HCT116 (cell line): Measurements from ENCODE around the gene SLC27A3. TPM values are rescaled to one million over a fixed set of nuclear protein-coding genes. Genes with fewer than 3 reads are reported as not detected.

ENCODE experiments used
- ATAC-seq: fragments of 200-7000 bp; cut with Tn5 transposase; 2 replicates; pipeline ENCODE4 v1.9.1; 2020; ENCODE audit warnings: mild to moderate bottlenecking, moderate library complexity
- BruUV-seq: library from RNA; stranded (reverse); fragments of 400-500 nt; replicated peaks from 2 replicates; lab custom pipeline; 2021; lab: Mats Ljungman, UMichigan
- CTCF ChIA-PET: fragments of 300-600 bp; sonication (Branson Sonifier 250); formaldehyde crosslinking; loops from one replicate; lab custom pipeline; 2021; ENCODE audit warnings: antibody characterized with exemption; lab: Charles Lee
- POLR2A ChIA-PET: fragments of 300-600, 350-600 bp; sonication (Branson Sonifier 250); formaldehyde crosslinking; loops from one replicate; lab custom pipeline; 2021; ENCODE audit warnings: antibody characterized with exemption; lab: Charles Lee
- RAD21 ChIA-PET, 2 experiments: fragments of 300-600 bp; sonication (Branson Sonifier 250); formaldehyde crosslinking; loops; one replicate each; lab custom pipeline; 2023; ENCODE audit warnings: low total read pairs in 2 of 2; ENCODE audit not compliant: uncharacterized antibody in 2 of 2, unreplicated experiment in 2 of 2, low non-redundant PET in 1 of 2; lab: Charles Lee
- DNase-seq: peaks from one replicate; pipeline ENCODE4 v3.0.0-alpha.2; 2010; ENCODE audit warnings: low read depth, low spot score
- H2AFZ ChIP-seq: fragments of 200-600 bp; shearing (Covaris generic), sonication (generic); 2 replicates; pipeline ENCODE4 v1.6.1; 2017; ENCODE audit warnings: low read depth, mixed run types, mixed read lengths, antibody characterized with exemption, low read length; ENCODE audit not compliant: poor library complexity, severe bottlenecking
- H3K27ac ChIP-seq: 2 replicates; pipeline ENCODE4 v1.5.1; 2012; ENCODE audit warnings: low read depth, low read length
- H3K27me3 ChIP-seq: fragments of 200-600 bp; sonication (generic); 2 replicates; pipeline ENCODE4 v1.6.1; 2016; ENCODE audit warnings: mixed run types, low read length, mixed read lengths; ENCODE audit not compliant: insufficient read depth
- H3K36me3 ChIP-seq, 2 experiments: fragments of 200-500 bp in 1 of 2; fragments of 200-600 bp in 1 of 2; sonication (Bioruptor generic) in 1 of 2; sonication (generic) in 1 of 2; 2 replicates each; pipeline versions ENCODE4 v1.5.1 to v1.6.1; 2014 to 2016; ENCODE audit warnings: low read length in 2 of 2, inconsistent platforms in 1 of 2, mixed read lengths in 1 of 2, mixed run types in 1 of 2; ENCODE audit not compliant: insufficient read depth in 2 of 2, control insufficient read depth in 1 of 2
- H3K4me1 ChIP-seq, 2 experiments: fragments of 200-600 bp in 1 of 2; sonication (generic) in 1 of 2; 2 replicates each; pipeline versions ENCODE4 v1.5.1 to v1.6.1; 2012 to 2017; ENCODE audit warnings: low read length in 2 of 2, inconsistent platforms in 1 of 2, mild to moderate bottlenecking in 1 of 2, mixed read lengths in 1 of 2, mixed run types in 1 of 2, moderate library complexity in 1 of 2; ENCODE audit not compliant: insufficient read depth in 2 of 2, control insufficient read depth in 1 of 2
- H3K4me2 ChIP-seq: fragments of 200-600 bp; sonication (generic); 2 replicates; pipeline ENCODE4 v1.6.1; 2017; ENCODE audit warnings: mixed run types, low read length, mixed read lengths
- H3K4me3 ChIP-seq, 2 experiments: fragments of 200-600 bp in 1 of 2; sonication (generic) in 1 of 2; replicated peaks in 1 of 2; 2 replicates each; pipeline ENCODE4 v1.5.1; 2011 to 2016; ENCODE audit warnings: low read length in 2 of 2, control low read depth in 1 of 2, low read depth in 1 of 2, mild to moderate bottlenecking in 1 of 2, mixed read lengths in 1 of 2, mixed run types in 1 of 2
- H3K79me2 ChIP-seq: fragments of 200-600 bp; sonication (generic); 2 replicates; pipeline ENCODE4 v1.6.1; 2017; ENCODE audit warnings: mild to moderate bottlenecking, mixed run types, low read length, moderate library complexity, mixed read lengths; ENCODE audit not compliant: insufficient read depth
- H3K9ac ChIP-seq: fragments of 200-600 bp; sonication (generic); 2 replicates; pipeline ENCODE4 v1.6.1; 2016; ENCODE audit warnings: low read length, mixed read lengths
- H3K9me2 ChIP-seq: fragments of 200-600 bp; sonication (generic), shearing (Covaris generic); 2 replicates; pipeline ENCODE4 v1.6.1; 2017; ENCODE audit warnings: mixed run types, mild to moderate bottlenecking, moderate library complexity; ENCODE audit not compliant: insufficient read depth
- H3K9me3 ChIP-seq, 2 experiments: fragments of 200-500 bp in 1 of 2; fragments of 200-600 bp in 1 of 2; sonication (Bioruptor generic) in 1 of 2; sonication (generic) in 1 of 2; 2 replicates each; pipeline ENCODE4 v1.6.1; 2014 to 2017; ENCODE audit warnings: low read length in 2 of 2, mixed read lengths in 2 of 2, inconsistent platforms in 1 of 2, low read depth in 1 of 2, mild to moderate bottlenecking in 1 of 2, mixed run types in 1 of 2, moderate library complexity in 1 of 2; ENCODE audit not compliant: control insufficient read depth in 1 of 2, insufficient read depth in 1 of 2
- H4K20me1 ChIP-seq: fragments of 200-600 bp; sonication (generic), shearing (Covaris generic); 2 replicates; pipeline ENCODE4 v1.6.1; 2017; ENCODE audit warnings: mixed run types, mild to moderate bottlenecking, moderate library complexity; ENCODE audit not compliant: insufficient read depth
- ATF3 ChIP-seq: IDR thresholded peaks from 2 replicates; pipeline ENCODE4 v1.6.1; 2012
- CBX3 ChIP-seq: IDR thresholded peaks from 2 replicates; pipeline ENCODE4 v1.6.1; 2012; ENCODE audit warnings: low read depth
- CEBPB ChIP-seq: IDR thresholded peaks from 2 replicates; pipeline ENCODE4 v1.6.1; 2012; ENCODE audit warnings: low read depth
- CTCF ChIP-seq, 3 experiments: fragments of 200-600 bp in 1 of 3; sonication (generic) in 1 of 3; IDR thresholded peaks in 2 of 3; conservative IDR thresholded peaks in 1 of 3; 2 replicates each; pipeline ENCODE4 v1.5.1; 2012 to 2017; ENCODE audit warnings: low read depth in 2 of 3, low read length in 2 of 3, antibody characterized with exemption in 1 of 3, borderline replicate concordance in 1 of 3, control low read depth in 1 of 3, mild to moderate bottlenecking in 1 of 3, mixed read lengths in 1 of 3, mixed run types in 1 of 3, moderate library complexity in 1 of 3; ENCODE audit not compliant: insufficient read depth in 1 of 3
- EGR1 ChIP-seq: IDR thresholded peaks from 2 replicates; pipeline ENCODE4 v1.6.1; 2012; ENCODE audit warnings: low read depth
- ELF1 ChIP-seq: IDR thresholded peaks from 2 replicates; pipeline ENCODE4 v1.6.1; 2012; ENCODE audit warnings: low read depth, borderline replicate concordance
- EZH2phosphoT487 ChIP-seq: fragments of 200-600 bp; IDR thresholded peaks from 2 replicates; pipeline ENCODE4 v1.6.1; 2018; ENCODE audit warnings: antibody characterized with exemption, borderline replicate concordance
- FOSL1 ChIP-seq: IDR thresholded peaks from 2 replicates; pipeline ENCODE4 v1.6.1; 2012; ENCODE audit warnings: low read depth
- MAX ChIP-seq: IDR thresholded peaks from 2 replicates; pipeline ENCODE4 v1.6.1; 2012
- POLR2A ChIP-seq: IDR thresholded peaks from 2 replicates; pipeline ENCODE4 v1.7.0; 2011; ENCODE audit warnings: borderline replicate concordance; ENCODE audit not compliant: insufficient read depth, insufficient read length; ENCODE audit errors: extremely low read depth
- POLR2AphosphoS5 ChIP-seq: IDR thresholded peaks from 2 replicates; pipeline ENCODE4 v1.6.1; 2011; ENCODE audit warnings: mild to moderate bottlenecking, low read depth, low read length, moderate library complexity
- RAD21 ChIP-seq: IDR thresholded peaks from 2 replicates; pipeline ENCODE4 v1.6.1; 2012; ENCODE audit warnings: low read depth, mild to moderate bottlenecking
- REST ChIP-seq: IDR thresholded peaks from 2 replicates; pipeline ENCODE4 v1.6.1; 2012; ENCODE audit warnings: low read depth
- SIN3A ChIP-seq: IDR thresholded peaks from 2 replicates; pipeline ENCODE4 v1.6.1; 2012; ENCODE audit warnings: low read depth
- SP1 ChIP-seq: IDR thresholded peaks from 2 replicates; pipeline ENCODE4 v1.6.1; 2012; ENCODE audit warnings: low read depth
- SRF ChIP-seq: IDR thresholded peaks from 2 replicates; pipeline ENCODE4 v1.6.1; 2012; ENCODE audit warnings: low read depth
- YY1 ChIP-seq: IDR thresholded peaks from 2 replicates; pipeline ENCODE4 v1.6.1; 2011; ENCODE audit warnings: low read length, low read depth, moderate library complexity, mild to moderate bottlenecking; ENCODE audit not compliant: insufficient replicate concordance; ENCODE audit errors: extremely low read depth
- ZBTB33 ChIP-seq: IDR thresholded peaks from 2 replicates; pipeline ENCODE4 v1.6.1; 2011; ENCODE audit warnings: mild to moderate bottlenecking, low read length, moderate library complexity; ENCODE audit not compliant: insufficient replicate concordance; ENCODE audit errors: extremely low read depth
- ZFX ChIP-seq: fragments of 450-650 bp; IDR thresholded peaks from 2 replicates; pipeline ENCODE4 v1.6.1; 2017
- ZNF274 ChIP-seq: fragments of 200-500 bp; sonication (Bioruptor generic); IDR thresholded peaks from 2 replicates; pipeline ENCODE4 v1.6.1; 2014; ENCODE audit warnings: mild to moderate bottlenecking, low read depth, low read length, inconsistent platforms
- intact Hi-C: fragments of 100-400 bp; cut with micrococcal nuclease; formaldehyde crosslinking; loops from 2 replicates; pipeline ENCODE4 v1.10.0; 2022
- total RNA-seq: library from RNA; stranded (reverse); gene quantifications from one replicate; pipeline ENCODE4 v1.2.1, GENCODE V29; 2021; ENCODE audit not compliant: unreplicated experiment

The SLC27A3 gene
- total RNA-seq, 1 experiment from 2014 or later: 14.3 TPM

- no peak overlapping the region for H3K4me2 ChIP-seq
- TF ChIP-seq CBX3: no peak
- no peak for TF ChIP-seq POLR2AphosphoS5
- TF ChIP-seq RAD21: no peak
- TF ChIP-seq ELF1: no peak
- no peak for TF ChIP-seq SRF
- TF ChIP-seq FOSL1: no peak
- no peak for TF ChIP-seq ZNF274
- no peak for TF ChIP-seq EGR1
- TF ChIP-seq REST: no peak
- TF ChIP-seq ZFX: no peak
- TF ChIP-seq ZBTB33: no peak
- no peak for TF ChIP-seq CTCF (IDR thresholded peaks at IDR 0.05 in 2 of 3, conservative IDR thresholded peaks at IDR 0.05 in 1 of 3; ENCODE audit: borderline replicate concordance in 1 of 3, insufficient read depth in 1 of 3, low read depth in 2 of 3, low read length in 2 of 3)
- no peak for TF ChIP-seq SIN3A
- no peak for TF ChIP-seq POLR2A
- TF ChIP-seq MAX: no peak
- TF ChIP-seq CEBPB: no peak
- TF ChIP-seq YY1: no peak
- no peak for TF ChIP-seq SP1
- TF ChIP-seq ATF3: no peak
- TF ChIP-seq EZH2phosphoT487: no peak
- H3K9ac ChIP-seq: no peak overlapping the region
- no peaks in the 10 kb centered on the region for H3K79me2 ChIP-seq
- H3K4me3 ChIP-seq: no peak overlapping the region
- POLR2A ChIA-PET: no interaction called here
- no peaks in the 10 kb centered on the region for H3K9me2 ChIP-seq
- no peak for DNase-seq
- no peaks in the 10 kb centered on the region for H4K20me1 ChIP-seq
- H3K4me1 ChIP-seq: peaks cover 0 to 8% of the 10 kb centered on the region in 2 experiments; a peak in 1 of 4 replicates
- no peak for ATAC-seq
- no TSS peak for BruUV-seq
- RAD21 ChIA-PET: no interaction called here
- no peaks in the 10 kb centered on the region for H3K9me3 ChIP-seq
- no peak overlapping the region for H3K27ac ChIP-seq
- H3K27me3 ChIP-seq: no peaks in the 10 kb centered on the region
- no peak overlapping the region for H2AFZ ChIP-seq
- H3K36me3 ChIP-seq: no peaks in the 10 kb centered on the region
- intact Hi-C loops: no loop called here
- CTCF ChIA-PET: no interaction called here
These were observed 14.3 kb downstream of the SLC27A3 start for GRCh38 chr1:153789478-153790034.
